GM06990 (cell line): ENCODE measurements around the gene EVA1C.
"Not testable (repeated sequence)": the region's sequence is repeated elsewhere in the genome, so short reads cannot be mapped to it uniquely, and the experiment has no call there.

Source experiments
- DNase-seq: peaks from one replicate; pipeline ENCODE4 v3.0.0-alpha.2; 2011; ENCODE audit not compliant: insufficient read length; ENCODE audit errors: extremely low read depth
- H3K27me3 ChIP-seq: replicated peaks from 2 replicates; pipeline ENCODE4 v1.6.0; 2011; ENCODE audit warnings: low read length; ENCODE audit not compliant: control insufficient read depth, insufficient read depth
- H3K36me3 ChIP-seq: 2 replicates; pipeline ENCODE4 v1.5.1; 2011; ENCODE audit warnings: low read length; ENCODE audit not compliant: control insufficient read depth, insufficient read depth
- H3K4me3 ChIP-seq: replicated peaks from 2 replicates; pipeline ENCODE4 v1.5.1; 2011; ENCODE audit warnings: low read depth, mild to moderate bottlenecking, control low read depth, low read length
- TF ChIP-seq, protein P1 (sequence below): IDR thresholded peaks from 2 replicates; pipeline ENCODE4 v1.5.1; 2011; ENCODE audit warnings: low read length, control low read depth, mild to moderate bottlenecking, inconsistent platforms; ENCODE audit not compliant: insufficient read depth, poor library complexity, severe bottlenecking

EVA1C gene

DNA sequence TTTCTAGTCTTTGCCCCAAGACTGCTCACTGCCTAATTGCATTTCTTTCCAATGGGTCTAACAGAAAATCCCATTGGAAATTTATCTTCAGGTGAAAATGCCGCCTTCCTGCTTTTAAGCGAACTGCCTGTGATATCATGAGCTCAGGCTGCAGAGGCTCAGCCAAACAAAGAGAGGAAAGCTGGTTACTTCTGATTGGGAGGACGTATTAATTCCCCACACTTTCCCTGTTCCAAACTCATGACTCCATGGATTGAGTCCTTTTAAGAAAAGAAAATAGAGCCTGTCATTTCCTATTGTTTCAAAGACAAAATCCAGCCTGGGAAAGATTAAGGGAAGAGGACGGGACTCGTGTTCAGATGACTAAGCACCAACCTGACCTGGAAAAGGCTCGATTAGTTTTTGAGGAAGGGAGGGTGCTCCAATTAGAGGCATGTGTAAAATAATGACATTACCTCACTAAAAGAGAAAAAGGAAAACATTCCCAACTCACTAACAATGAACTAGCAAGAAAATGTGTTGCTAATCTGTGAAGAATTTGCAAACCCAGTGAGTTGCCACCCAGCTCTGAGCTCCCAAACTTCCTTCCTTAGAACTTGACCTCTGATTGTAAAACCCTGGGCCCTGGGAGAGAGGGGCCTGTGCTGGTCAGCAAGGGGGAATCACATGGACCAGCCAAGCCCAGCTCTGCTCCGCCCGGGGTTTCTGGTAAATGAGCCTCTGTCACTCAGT is 111.6 kb downstream of the EVA1C start:
- no peak for DNase-seq
- Histone ChIP-seq H3K36me3 (no peaks in the 10 kb centered on the region), H3K4me3 (no peak overlapping the region), H3K27me3 (peaks cover 4% of the 10 kb centered on the region; the same call in 1 of the 2 replicates)
- TF ChIP-seq, protein P1, sequence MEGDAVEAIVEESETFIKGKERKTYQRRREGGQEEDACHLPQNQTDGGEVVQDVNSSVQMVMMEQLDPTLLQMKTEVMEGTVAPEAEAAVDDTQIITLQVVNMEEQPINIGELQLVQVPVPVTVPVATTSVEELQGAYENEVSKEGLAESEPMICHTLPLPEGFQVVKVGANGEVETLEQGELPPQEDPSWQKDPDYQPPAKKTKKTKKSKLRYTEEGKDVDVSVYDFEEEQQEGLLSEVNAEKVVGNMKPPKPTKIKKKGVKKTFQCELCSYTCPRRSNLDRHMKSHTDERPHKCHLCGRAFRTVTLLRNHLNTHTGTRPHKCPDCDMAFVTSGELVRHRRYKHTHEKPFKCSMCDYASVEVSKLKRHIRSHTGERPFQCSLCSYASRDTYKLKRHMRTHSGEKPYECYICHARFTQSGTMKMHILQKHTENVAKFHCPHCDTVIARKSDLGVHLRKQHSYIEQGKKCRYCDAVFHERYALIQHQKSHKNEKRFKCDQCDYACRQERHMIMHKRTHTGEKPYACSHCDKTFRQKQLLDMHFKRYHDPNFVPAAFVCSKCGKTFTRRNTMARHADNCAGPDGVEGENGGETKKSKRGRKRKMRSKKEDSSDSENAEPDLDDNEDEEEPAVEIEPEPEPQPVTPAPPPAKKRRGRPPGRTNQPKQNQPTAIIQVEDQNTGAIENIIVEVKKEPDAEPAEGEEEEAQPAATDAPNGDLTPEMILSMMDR: no peak

- no peak for DNase-seq
- Histone ChIP-seq H3K36me3 (no peaks in the 10 kb centered on the region), H3K4me3 (no peak overlapping the region), H3K27me3 (peaks cover 4% of the 10 kb centered on the region; the same call in 1 of the 2 replicates)
- TF ChIP-seq, protein P1: no peak
These were observed 112.8 kb downstream of the EVA1C start for GRCh38 chr21:32525282-32525681.

DNA sequence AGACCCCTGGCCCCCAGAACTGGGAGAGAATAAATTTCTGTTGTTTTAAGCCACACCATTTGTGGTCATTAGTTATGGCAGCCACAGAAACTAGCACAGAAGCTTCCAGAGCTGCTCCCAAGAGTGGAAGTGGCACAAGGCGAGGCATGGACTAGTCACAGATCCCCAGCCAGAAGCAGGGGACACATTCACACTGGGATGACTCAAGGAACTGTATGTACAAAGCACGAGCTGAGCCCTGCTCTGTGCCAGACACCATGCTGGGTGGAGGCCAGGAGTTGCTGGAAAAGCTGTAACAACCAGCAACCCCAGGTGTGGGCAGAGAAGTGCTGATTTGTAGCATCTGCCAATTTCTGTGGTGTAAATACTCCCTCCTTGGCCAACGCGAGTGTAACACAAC is 117.2 kb downstream of the EVA1C start:
- Histone ChIP-seq H3K27me3 (no peaks in the 10 kb centered on the region; the same call in none of the 2 replicates), H3K36me3 (no peaks in the 10 kb centered on the region), H3K4me3 (no peak overlapping the region)
- DNase-seq: no peak
- TF ChIP-seq, protein P1: no peak

- H3K4me3 ChIP-seq, H3K36me3 ChIP-seq, H3K27me3 ChIP-seq, DNase-seq: not testable (repeated sequence)
These were observed 118.3 kb downstream of the EVA1C start for GRCh38 chr21:32530809-32531208.

- not testable (repeated sequence) for H3K36me3 ChIP-seq, DNase-seq, H3K4me3 ChIP-seq, H3K27me3 ChIP-seq
These were observed 119.1 kb downstream of the EVA1C start for GRCh38 chr21:32531561-32531960.

- DNase-seq: no peak
- Histone ChIP-seq H3K27me3 (no peaks in the 10 kb centered on the region; the same call in none of the 2 replicates), H3K4me3 (no peak overlapping the region), H3K36me3 (no peaks in the 10 kb centered on the region)
- TF ChIP-seq, protein P1: no peak
These were observed 120.1 kb downstream of the EVA1C start for GRCh38 chr21:32532636-32533035.
